ENCODE data around the gene CKS2.

Gene CKS2

GRCh38 chr9:89318123-89319014 is 7.4 kb downstream of the CKS2 start, which contains the start of gene SECISBP2:
Gene SECISBP2 (plus strand): TSS chr9:89318500. CDS start chr9:89318577, 77 bp downstream.
- in situ Hi-C loops (cut with MboI; ENCODE audit: low sequenced_read_pairs, unreplicated experiment) = no loop called here

GRCh38 chr9:89319015-89319905 is 8.3 kb downstream of the CKS2 start:
- DNase-seq (ENCODE audit: low spot score) = no peak
- in situ Hi-C loops (cut with MboI; ENCODE audit: low sequenced_read_pairs, unreplicated experiment) = no loop called here
- TF ChIP-seq CTCF (IDR thresholded peaks at IDR 0.05; ENCODE audit: borderline replicate concordance, control extremely low read depth, extremely low read depth, insufficient read depth, missing control alignments) = no peak

More at GRCh38 chr9:89318123-89319014, 7.4 kb downstream of the CKS2 start, which contains the start of gene SECISBP2:
- peak; percentile 90 for DNase-seq (ENCODE audit: low spot score)
- TF ChIP-seq CTCF (IDR thresholded peaks at IDR 0.05; ENCODE audit: borderline replicate concordance, control extremely low read depth, extremely low read depth, insufficient read depth, missing control alignments) = peak; percentile 45

GRCh38 chr9:89323390-89323789 is 12.4 kb downstream of the CKS2 start:
- in situ Hi-C loops (cut with MboI; ENCODE audit: low sequenced_read_pairs, unreplicated experiment) = no loop called here
- no peak for DNase-seq (ENCODE audit: low spot score)
- no peak for TF ChIP-seq CTCF (IDR thresholded peaks at IDR 0.05; ENCODE audit: borderline replicate concordance, control extremely low read depth, extremely low read depth, insufficient read depth, missing control alignments)

- no peak for DNase-seq (ENCODE audit: low spot score)
- TF ChIP-seq CTCF (IDR thresholded peaks at IDR 0.05; ENCODE audit: borderline replicate concordance, control extremely low read depth, extremely low read depth, insufficient read depth, missing control alignments) = no peak
- in situ Hi-C loops (cut with MboI; ENCODE audit: low sequenced_read_pairs, unreplicated experiment) = no loop called here
Observed at GRCh38 chr9:89325733-89326132, 14.7 kb downstream of the CKS2 start.

- no peak for TF ChIP-seq CTCF (IDR thresholded peaks at IDR 0.05; ENCODE audit: borderline replicate concordance, control extremely low read depth, extremely low read depth, insufficient read depth, missing control alignments)
- DNase-seq (ENCODE audit: low spot score) = no peak
Observed at GRCh38 chr9:89328064-89328463, 17.1 kb downstream of the CKS2 start.

GRCh38 chr9:89329917-89330316 is 18.9 kb downstream of the CKS2 start:
- no peak for TF ChIP-seq CTCF (IDR thresholded peaks at IDR 0.05; ENCODE audit: borderline replicate concordance, control extremely low read depth, extremely low read depth, insufficient read depth, missing control alignments)
- no peak for DNase-seq (ENCODE audit: low spot score)
- in situ Hi-C loops (cut with MboI; ENCODE audit: low sequenced_read_pairs, unreplicated experiment) = no loop called here

More at GRCh38 chr9:89328064-89328463, 17.1 kb downstream of the CKS2 start:
- in situ Hi-C loops (cut with MboI; ENCODE audit: low sequenced_read_pairs, unreplicated experiment) = no loop called here
